Tibial artery (tissue), 4 donors: ENCODE data around the gene CRACR2A.

Experiments used
- DNase-seq, 2 donors: peaks; one replicate each; pipeline ENCODE4 v3.0.0-alpha.2; 2019
- H3K27ac ChIP-seq, 2 donors: fragments of 200-600 bp; sonication (generic) in 1 of 2; 1 replicate in 1 of 2; 2 replicates in 1 of 2; pipeline ENCODE4 v1.5.1; 2018 to 2019; ENCODE audit warnings: mild to moderate bottlenecking in 1 of 2
- H3K27me3 ChIP-seq, 2 donors: fragments of 200-600 bp; sonication (generic) in 1 of 2; one replicate each; pipeline versions ENCODE4 v1.5.1 to v1.6.0; 2016 to 2019
- H3K36me3 ChIP-seq, 3 donors: fragments of 200-600 bp; sonication (generic) in 2 of 3; one replicate each; pipeline ENCODE4 v1.5.1; 2016 to 2019; ENCODE audit warnings: mild to moderate bottlenecking in 2 of 3
- H3K4me1 ChIP-seq, 4 donors: fragments of 200-600 bp; sonication (generic) in 2 of 4; 1 replicate in 3 of 4; 2 replicates in 1 of 4; pipeline ENCODE4 v1.5.1; 2016 to 2019
- H3K4me3 ChIP-seq, 2 donors: fragments of 200-600 bp; sonication (generic) in 1 of 2; 1 replicate in 1 of 2; 2 replicates in 1 of 2; pipeline ENCODE4 v1.5.1; 2018 to 2019; ENCODE audit warnings: mild to moderate bottlenecking in 2 of 2
- H3K9me3 ChIP-seq, 3 donors: fragments of 200-600 bp; sonication (generic) in 1 of 3; one replicate each; pipeline ENCODE4 v1.5.1; 2016 to 2019
- intact Hi-C: fragments of 100-400 bp; cut with DNase I; formaldehyde crosslinking; loops from one replicate; pipeline ENCODE4 v1.15.0; 2023; ENCODE audit warnings: low total_unique reads
- TF ChIP-seq, protein P1 (sequence below), 2 experiments: fragments of 200-600 bp in 1 of 2; fragments of 450-650 bp in 1 of 2; IDR thresholded peaks; one replicate each; pipeline ENCODE4 v1.5.1; 2017 to 2019; ENCODE audit warnings: antibody characterized with exemption in 2 of 2, mild to moderate bottlenecking in 1 of 2, moderate library complexity in 1 of 2

CRACR2A gene

DNA sequence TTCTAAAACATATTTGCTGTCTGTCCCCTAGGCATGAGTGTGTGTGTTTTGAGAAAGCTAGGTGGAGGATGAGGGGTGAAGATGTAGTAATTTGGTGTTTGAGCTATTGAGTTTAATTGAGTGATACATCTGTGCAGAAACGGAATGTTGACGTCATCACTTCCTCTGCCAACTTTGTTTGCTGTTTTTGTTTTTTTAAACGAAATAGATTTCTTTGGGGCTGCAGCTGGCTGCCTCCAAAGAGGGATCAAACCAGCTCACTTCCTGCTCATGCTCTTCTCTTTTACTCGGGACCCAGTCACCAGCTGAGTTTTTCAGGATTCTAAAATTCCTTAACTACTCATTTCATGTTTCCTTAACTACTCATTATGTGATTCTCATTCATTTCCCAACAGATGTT lies 19.5 kb upstream of the CRACR2A start:
- H3K36me3 ChIP-seq: no peaks in the 10 kb centered on the region
- H3K27ac ChIP-seq: no peak overlapping the region
- H3K9me3 ChIP-seq: no peaks in the 10 kb centered on the region
- TF ChIP-seq, protein P1, sequence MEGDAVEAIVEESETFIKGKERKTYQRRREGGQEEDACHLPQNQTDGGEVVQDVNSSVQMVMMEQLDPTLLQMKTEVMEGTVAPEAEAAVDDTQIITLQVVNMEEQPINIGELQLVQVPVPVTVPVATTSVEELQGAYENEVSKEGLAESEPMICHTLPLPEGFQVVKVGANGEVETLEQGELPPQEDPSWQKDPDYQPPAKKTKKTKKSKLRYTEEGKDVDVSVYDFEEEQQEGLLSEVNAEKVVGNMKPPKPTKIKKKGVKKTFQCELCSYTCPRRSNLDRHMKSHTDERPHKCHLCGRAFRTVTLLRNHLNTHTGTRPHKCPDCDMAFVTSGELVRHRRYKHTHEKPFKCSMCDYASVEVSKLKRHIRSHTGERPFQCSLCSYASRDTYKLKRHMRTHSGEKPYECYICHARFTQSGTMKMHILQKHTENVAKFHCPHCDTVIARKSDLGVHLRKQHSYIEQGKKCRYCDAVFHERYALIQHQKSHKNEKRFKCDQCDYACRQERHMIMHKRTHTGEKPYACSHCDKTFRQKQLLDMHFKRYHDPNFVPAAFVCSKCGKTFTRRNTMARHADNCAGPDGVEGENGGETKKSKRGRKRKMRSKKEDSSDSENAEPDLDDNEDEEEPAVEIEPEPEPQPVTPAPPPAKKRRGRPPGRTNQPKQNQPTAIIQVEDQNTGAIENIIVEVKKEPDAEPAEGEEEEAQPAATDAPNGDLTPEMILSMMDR (IDR thresholded peaks at IDR 0.05): no peak
- intact Hi-C loops: loop anchor here (5.0 kb wide), 1 partner anchor 850 kb away; no protein-coding TSS in a partner anchor
- no peak overlapping the region for H3K4me3 ChIP-seq
- no peak for DNase-seq
- no peaks in the 10 kb centered on the region for H3K4me1 ChIP-seq
- H3K27me3 ChIP-seq: no peaks in the 10 kb centered on the region

DNA sequence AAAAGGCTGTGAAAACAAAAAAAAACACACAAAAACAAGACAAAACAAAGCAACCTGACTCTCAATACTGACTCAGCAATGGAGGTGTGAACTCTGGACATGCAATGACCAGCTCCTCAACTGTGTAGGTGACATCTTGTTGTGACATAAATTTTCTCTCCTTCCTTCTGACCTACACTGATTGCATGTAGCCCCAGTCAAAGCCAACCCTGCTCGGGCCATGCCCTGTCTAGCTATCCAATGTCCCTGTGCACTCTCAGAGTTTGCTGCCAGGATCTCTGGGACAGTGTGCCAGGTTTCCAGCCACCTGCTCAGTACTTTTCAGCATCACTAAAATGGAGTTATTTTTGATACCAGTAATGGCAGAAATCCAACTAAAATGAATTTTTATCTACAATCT lies 18.9 kb upstream of the CRACR2A start:
- Histone ChIP-seq H3K36me3 (no peaks in the 10 kb centered on the region), H3K4me3 (no peak overlapping the region), H3K4me1 (no peaks in the 10 kb centered on the region), H3K9me3 (no peaks in the 10 kb centered on the region), H3K27ac (no peak overlapping the region), H3K27me3 (no peaks in the 10 kb centered on the region)
- DNase-seq: no peak
- intact Hi-C loops: loop anchor here (5.0 kb wide), 1 partner anchor 850 kb away; no protein-coding TSS in a partner anchor
- TF ChIP-seq, protein P1 (IDR thresholded peaks at IDR 0.05): no peak

DNA sequence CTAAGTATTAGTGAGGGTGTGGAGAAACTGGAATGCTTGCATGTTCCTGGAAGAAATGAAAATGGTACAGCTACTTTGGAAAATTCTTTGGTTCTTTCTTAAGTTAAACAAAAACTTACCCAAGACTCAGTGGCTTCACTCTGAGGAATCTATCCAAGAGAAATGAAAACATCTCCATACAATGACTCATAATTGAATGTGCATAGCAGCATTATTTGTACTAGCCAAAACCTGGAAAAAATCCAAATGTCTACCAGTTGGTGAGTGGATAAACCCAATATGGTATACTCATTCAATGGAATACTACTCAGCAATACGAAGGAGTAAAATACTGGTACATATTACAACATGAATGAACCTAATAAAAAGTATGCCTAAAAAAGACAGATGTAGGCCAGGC lies 18.0 kb upstream of the CRACR2A start:
- intact Hi-C loops: loop anchor here (5.0 kb wide), 1 partner anchor 851 kb away; no protein-coding TSS in a partner anchor
- TF ChIP-seq, protein P1 (IDR thresholded peaks at IDR 0.05): no peak
- Histone ChIP-seq H3K4me1 (no peaks in the 10 kb centered on the region), H3K4me3 (no peak overlapping the region), H3K27ac (no peak overlapping the region), H3K36me3 (no peaks in the 10 kb centered on the region), H3K27me3 (no peaks in the 10 kb centered on the region), H3K9me3 (no peaks in the 10 kb centered on the region)
- DNase-seq: no peak

DNA sequence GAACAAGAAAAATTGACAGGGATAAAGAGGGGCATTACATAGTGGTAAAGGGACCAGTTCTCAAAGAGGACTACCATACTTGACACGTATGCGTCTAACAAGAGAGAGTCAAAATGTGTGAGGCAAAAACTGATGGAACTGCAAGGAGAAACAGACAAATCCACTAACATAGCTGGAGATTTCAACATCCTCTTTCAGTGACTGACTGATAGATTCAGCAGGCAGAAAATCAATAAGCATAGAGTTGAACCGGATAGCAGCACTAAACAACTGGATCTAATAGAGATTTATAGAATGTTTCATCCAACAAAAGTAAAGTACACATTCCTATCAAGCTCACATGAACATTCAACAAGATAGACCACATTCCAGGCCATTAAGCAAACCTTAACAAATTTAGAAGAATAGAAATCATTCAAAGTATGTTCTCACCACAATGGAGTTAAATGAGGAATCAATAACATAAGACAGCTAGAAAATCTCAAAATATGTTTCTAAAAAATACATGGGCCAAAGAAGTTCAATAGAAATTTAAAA lies 16.1 kb upstream of the CRACR2A start:
- Histone ChIP-seq H3K36me3 (no peaks in the 10 kb centered on the region), H3K9me3 (no peaks in the 10 kb centered on the region), H3K27ac (no peak overlapping the region), H3K27me3 (no peaks in the 10 kb centered on the region), H3K4me1 (no peaks in the 10 kb centered on the region), H3K4me3 (no peak overlapping the region)
- TF ChIP-seq, protein P1 (IDR thresholded peaks at IDR 0.05): no peak
- intact Hi-C loops: no loop called here
- no peak for DNase-seq

DNA sequence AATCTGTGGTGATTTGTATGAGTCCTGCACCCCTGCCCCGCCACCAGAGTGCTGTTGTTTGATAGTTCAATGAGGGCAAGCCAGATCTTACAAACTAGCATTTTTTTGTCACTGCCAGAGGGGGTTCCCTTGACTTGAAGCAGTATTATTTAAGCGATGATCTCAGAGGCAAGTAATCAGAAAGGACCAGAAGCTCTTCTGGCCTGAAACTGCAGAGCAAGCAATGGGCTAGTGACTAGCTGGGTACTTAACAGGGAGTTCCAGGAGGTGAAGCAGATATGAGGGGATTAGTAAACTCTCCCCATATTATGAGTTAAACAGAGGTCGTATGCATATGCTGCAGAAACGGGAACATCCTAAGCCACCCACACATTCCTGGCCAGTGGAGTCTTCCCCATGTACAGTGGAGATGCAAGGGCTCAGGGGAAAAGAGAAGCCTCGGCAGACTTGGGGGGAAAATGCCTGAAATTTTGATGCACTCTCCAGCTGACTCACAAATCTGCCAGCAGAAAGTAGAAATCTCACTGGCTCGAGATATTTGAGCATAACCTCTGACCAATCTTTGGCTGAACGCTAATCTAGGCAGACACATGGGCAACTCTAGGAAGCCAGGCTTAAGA lies 8.3 kb upstream of the CRACR2A start:
- Histone ChIP-seq H3K27ac (no peak overlapping the region), H3K4me3 (no peak overlapping the region), H3K36me3 (no peaks in the 10 kb centered on the region), H3K27me3 (no peaks in the 10 kb centered on the region), H3K4me1 (no peaks in the 10 kb centered on the region), H3K9me3 (no peaks in the 10 kb centered on the region)
- no peak for DNase-seq
- intact Hi-C loops: no loop called here
- TF ChIP-seq, protein P1 (IDR thresholded peaks at IDR 0.05): no peak
